GM12878 (cell line): Measurements from ENCODE around the gene RALB. TPM values are rescaled to one million over a fixed set of nuclear protein-coding genes. Genes with fewer than 3 reads are reported as not detected.

ENCODE experiments used
- ATAC-seq: fragments of 200-7000 bp; cut with Tn5 transposase; 3 replicates; pipeline ENCODE4 v1.9.1; 2020; ENCODE audit warnings: mild to moderate bottlenecking, moderate library complexity
- BruUV-seq: library from RNA; stranded (reverse); fragments of 400-500 nt; replicated peaks from 2 replicates; lab custom pipeline; 2021; lab: Mats Ljungman, UMichigan
- CTCF ChIA-PET: fragments of 300-600 bp; sonication (Branson Sonifier 250); formaldehyde crosslinking; extraction: SDS; loops from one replicate; lab custom pipeline; 2021; ENCODE audit warnings: inconsistent platforms; lab: Yijun Ruan, JAX
- POLR2A ChIA-PET: fragments of 350-600 bp; formaldehyde crosslinking; extraction: SDS; loops from one replicate; lab custom pipeline; 2021; ENCODE audit warnings: inconsistent platforms; lab: Charles Lee
- RAD21 ChIA-PET: fragments of 300-600 bp; sonication (Branson Sonifier 250); formaldehyde crosslinking; loops from one replicate; lab custom pipeline; 2023; ENCODE audit warnings: antibody characterized with exemption; ENCODE audit not compliant: unreplicated experiment; lab: Charles Lee
- SMC1A ChIA-PET: fragments of 300-600 bp; sonication (Branson Sonifier 250); formaldehyde crosslinking; loops from one replicate; lab custom pipeline; 2023; ENCODE audit not compliant: unreplicated experiment, uncharacterized antibody; lab: Charles Lee
- DNase-seq: peaks from one replicate; pipeline ENCODE4 v3.0.0-alpha.2; 2011; ENCODE audit warnings: low read depth, low spot score
- FAIRE-seq: peaks from 3 replicates; lab custom pipeline; 2011; peaks lifted over from hg19 to GRCh38; lab: Jason Lieb, UNC
- H2AFZ ChIP-seq: 2 replicates; pipeline ENCODE4 v1.6.0; 2011; ENCODE audit warnings: low read depth, low read length, control low read depth; ENCODE audit not compliant: control insufficient read depth
- H3K27ac ChIP-seq: 2 replicates; pipeline ENCODE4 v1.5.1; 2011; ENCODE audit warnings: control low read depth; ENCODE audit not compliant: control insufficient read depth, insufficient read depth
- H3K27me3 ChIP-seq, 2 experiments: replicated peaks in 1 of 2; 2 replicates each; pipeline versions ENCODE4 v1.6.0 to v1.6.1; 2011; ENCODE audit warnings: low read length in 1 of 2; ENCODE audit not compliant: control insufficient read depth in 2 of 2, insufficient read depth in 2 of 2
- H3K36me3 ChIP-seq, 2 experiments: 2 replicates each; pipeline ENCODE4 v1.5.1; 2011; ENCODE audit warnings: low read length in 1 of 2; ENCODE audit not compliant: control insufficient read depth in 2 of 2, insufficient read depth in 2 of 2
- H3K4me1 ChIP-seq: 2 replicates; pipeline ENCODE4 v1.6.1; 2011; ENCODE audit warnings: mild to moderate bottlenecking, low read length, moderate library complexity, mixed read lengths; ENCODE audit not compliant: control insufficient read depth, insufficient read depth
- H3K4me2 ChIP-seq: 2 replicates; pipeline ENCODE4 v1.6.0; 2011; ENCODE audit warnings: control low read depth; ENCODE audit not compliant: control insufficient read depth, insufficient read depth
- H3K4me3 ChIP-seq: fragments of 200-600 bp; sonication (generic); 2 replicates; pipeline ENCODE4 v1.5.1; 2016
- H3K79me2 ChIP-seq: 2 replicates; pipeline ENCODE4 v1.6.0; 2011; ENCODE audit warnings: low read length; ENCODE audit not compliant: control insufficient read depth, insufficient read depth
- H3K9ac ChIP-seq: 2 replicates; pipeline ENCODE4 v1.8.0; 2011; ENCODE audit warnings: low read length, control low read depth, mixed read lengths; ENCODE audit not compliant: control insufficient read depth, insufficient read depth
- H3K9me3 ChIP-seq: replicated peaks from 3 replicates; pipeline ENCODE4 v1.5.1; 2011; ENCODE audit warnings: mild to moderate bottlenecking, low read length; ENCODE audit not compliant: control insufficient read depth, insufficient read depth
- H4K20me1 ChIP-seq: 2 replicates; pipeline ENCODE4 v1.6.0; 2011; ENCODE audit not compliant: control insufficient read depth, insufficient read depth
- BCLAF1 ChIP-seq: fragments of 450-650 bp; IDR thresholded peaks from 2 replicates; pipeline ENCODE4 v1.6.1; 2017; ENCODE audit warnings: antibody characterized with exemption, mild to moderate bottlenecking, moderate library complexity
- CHD4 ChIP-seq: fragments of 200-600 bp; sonication (generic); IDR thresholded peaks from 2 replicates; pipeline ENCODE4 v1.6.1; 2016; ENCODE audit warnings: mild to moderate bottlenecking
- CUX1 ChIP-seq: IDR thresholded peaks from 2 replicates; pipeline ENCODE4 v1.6.1; 2012; ENCODE audit warnings: improper control_type of control experiment, low read depth, low read length; ENCODE audit not compliant: insufficient replicate concordance
- ELK1 ChIP-seq: IDR thresholded peaks from 2 replicates; pipeline ENCODE4 v1.6.1; 2012; ENCODE audit warnings: low read depth, low read length, improper control_type of control experiment
- ESRRA ChIP-seq: IDR thresholded peaks from 2 replicates; pipeline ENCODE4 v1.6.1; 2012; ENCODE audit warnings: mild to moderate bottlenecking, low read length, improper control_type of control experiment
- LARP7 ChIP-seq: fragments of 450-650 bp; IDR thresholded peaks from 2 replicates; pipeline ENCODE4 v1.6.1; 2017; ENCODE audit warnings: mild to moderate bottlenecking
- POLR2A ChIP-seq: IDR thresholded peaks from 2 replicates; pipeline ENCODE4 v1.6.1; 2011; ENCODE audit warnings: low read depth, mild to moderate bottlenecking, low read length
- POU2F2 ChIP-seq: IDR thresholded peaks from 3 replicates; pipeline ENCODE4 v1.6.1; 2011; ENCODE audit warnings: low read depth, mild to moderate bottlenecking, low read length, borderline replicate concordance
- RAD51 ChIP-seq: fragments of 450-650 bp; IDR thresholded peaks from 2 replicates; pipeline ENCODE4 v1.6.1; 2016; ENCODE audit warnings: moderate library complexity, mild to moderate bottlenecking, inconsistent platforms
- RELA ChIP-seq: fragments of 450-650 bp; IDR thresholded peaks from 2 replicates; pipeline ENCODE4 v1.8.0; 2014; ENCODE audit warnings: borderline replicate concordance; ENCODE audit not compliant: partially characterized antibody
- RFX5 ChIP-seq: IDR thresholded peaks from 2 replicates; pipeline ENCODE4 v1.6.1; 2011; ENCODE audit warnings: low read depth, low read length, improper control_type of control experiment
- RUNX3 ChIP-seq: IDR thresholded peaks from 2 replicates; pipeline ENCODE4 v1.6.1; 2012; ENCODE audit warnings: low read length, inconsistent platforms
- SUZ12 ChIP-seq: fragments of 200-600 bp; sonication (generic); IDR thresholded peaks from one replicate; pipeline ENCODE4 v1.6.1; 2018; ENCODE audit warnings: antibody characterized with exemption, mild to moderate bottlenecking; ENCODE audit not compliant: unreplicated experiment
- TCF12 ChIP-seq: IDR thresholded peaks from 2 replicates; pipeline ENCODE4 v1.6.1; 2011; ENCODE audit warnings: low read depth, mild to moderate bottlenecking, low read length
- TCF3 ChIP-seq: IDR thresholded peaks from 2 replicates; pipeline ENCODE4 v1.6.1; 2012; ENCODE audit warnings: low read depth, mild to moderate bottlenecking, low read length, borderline replicate concordance; ENCODE audit not compliant: insufficient read depth
- WGBS: methylation state at CpG from one replicate; pipeline ENCODE4 v1.1.6; 2016; ENCODE audit warnings: low lambda C conversion rate; ENCODE audit not compliant: insufficient replicate concordance, insufficient coverage; ENCODE audit errors: missing lambda C conversion rate; 5-methylcytosine and 5-hydroxymethylcytosine counted together
- in situ Hi-C: fragments of 300-500 bp; cut with MboI; formaldehyde crosslinking; loops from 9 replicates; pipeline ENCODE4 v1.14.3; 2018; ENCODE audit warnings: mixed read lengths
- intact Hi-C: fragments of 100-400 bp; cut with micrococcal nuclease; formaldehyde crosslinking; loops from one replicate; pipeline ENCODE4 v1.14.2; 2022; ENCODE audit not compliant: unreplicated experiment
- polyA plus RNA-seq, 11 experiments: library from polyadenylated mRNA; depleted of rRNA in 4 of 11; unstranded in 6 of 11; stranded (reverse) in 5 of 11; fragments of >200 nt; fragmentation: Nextera tagmentation in 4 of 11; fragmentation: Illumina TruSeq in 1 of 11; extraction: Ambion mirVana in 4 of 11; extraction: Trizol in 1 of 11; gene quantifications; 1 replicate in 1 of 11; 2 replicates in 10 of 11; pipeline versions ENCODE4 v1.2.1 to v1.2.3, GENCODE V29; 2011 to 2016; ENCODE audit warnings: inconsistent platforms in 2 of 11, missing spikeins in 2 of 11, low read depth in 1 of 11
- total RNA-seq, 4 experiments: library from RNA; depleted of rRNA in 3 of 4; stranded (reverse); fragments of >200 nt in 3 of 4; fragmentation: Illumina TruSeq in 1 of 4; extraction: Trizol in 1 of 4; gene quantifications; 2 replicates each; pipeline versions ENCODE4 v1.2.1 to v1.2.3, GENCODE V29; 2013 to 2021

The RALB gene
- total and polyA plus RNA-seq, 10 of the 15 experiments (the other 5 are each of a cell fraction or from before 2014, with no cell fraction given): 8.3 to 54.0 (median 24.2) TPM

GRCh38 chr2:120323807-120324399, 71.3 kb downstream of the RALB start (continued):
- TF ChIP-seq CUX1: no peak
- no peak for TF ChIP-seq CHD4
- TF ChIP-seq TCF12: no peak
- TF ChIP-seq ELK1: no peak
- no peak for TF ChIP-seq POLR2A
- TF ChIP-seq SUZ12: no peak

- no TSS peak for BruUV-seq
- 63% methylated on average over 7 of the region's 7 CpGs for WGBS
- SMC1A ChIA-PET: no interaction called here
- ATAC-seq: no peak
- no peaks in the 10 kb centered on the region for H3K36me3 ChIP-seq
- no peak overlapping the region for H3K4me2 ChIP-seq
- no peak overlapping the region for H3K27ac ChIP-seq
- no peaks in the 10 kb centered on the region for H3K79me2 ChIP-seq
- no peaks in the 10 kb centered on the region for H3K4me1 ChIP-seq
- no peak for FAIRE-seq
- CTCF ChIA-PET: interaction anchor here (0.6 to 1.2 kb wide), 2 partner anchors 118 to 150 kb away, joined by 3 read pairs; no protein-coding TSS in a partner anchor
- no peak overlapping the region for H3K9ac ChIP-seq
- H4K20me1 ChIP-seq: no peaks in the 10 kb centered on the region
- no peaks in the 10 kb centered on the region for H3K9me3 ChIP-seq
- peaks cover 4 to 5% of the 10 kb centered on the region in 2 experiments; a peak in 3 of 4 replicates for H3K27me3 ChIP-seq
- no peak overlapping the region for H3K4me3 ChIP-seq
- DNase-seq: no peak
- intact Hi-C loops: no loop called here
- in situ Hi-C loops: no loop called here
- POLR2A ChIA-PET: interaction anchor here (1.2 kb wide), 1 partner anchor 11 kb away, joined by 8 read pairs; no protein-coding TSS in a partner anchor
- RAD21 ChIA-PET: no interaction called here
- H2AFZ ChIP-seq: no peak overlapping the region
- TF ChIP-seq POU2F2: no peak
- TF ChIP-seq ESRRA: no peak
- no peak for TF ChIP-seq CHD4
- no peak for TF ChIP-seq RAD51
- TF ChIP-seq RFX5: no peak
- TF ChIP-seq LARP7: no peak
- no peak for TF ChIP-seq RUNX3
- TF ChIP-seq BCLAF1: no peak
- no peak for TF ChIP-seq TCF3
- no peak for TF ChIP-seq RELA
These were observed 72.3 kb downstream of the RALB start for GRCh38 chr2:120324933-120325332.
